GM12872 (cell line): ENCODE data around the gene C3orf20.

ENCODE experiments used
- TF ChIP-seq, protein P1 (sequence below): IDR thresholded peaks from 3 replicates; pipeline ENCODE4 v1.5.1; 2011; ENCODE audit warnings: low read depth, mild to moderate bottlenecking, low read length, moderate library complexity; ENCODE audit not compliant: insufficient read depth

Gene C3orf20

DNA sequence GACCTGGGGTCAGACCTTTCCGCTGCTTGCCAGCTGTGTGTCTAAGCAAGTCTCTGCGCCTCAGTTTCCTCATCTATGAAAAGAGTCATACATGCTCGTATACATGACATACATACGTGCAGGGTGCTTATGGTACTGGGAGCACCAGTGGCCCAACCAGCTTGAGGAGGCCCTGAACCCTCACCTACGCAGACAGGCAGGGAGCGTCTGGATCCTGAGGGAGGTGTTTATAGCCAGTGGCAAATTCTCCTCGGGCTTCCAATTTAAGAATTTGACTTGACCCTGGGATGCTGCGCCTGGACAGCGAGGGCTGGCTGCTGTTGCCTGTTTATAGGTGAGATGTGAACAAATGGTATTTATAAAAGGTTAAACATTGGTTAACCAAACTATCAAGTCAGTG is 126.1 kb downstream of the C3orf20 start:
- TF ChIP-seq, protein P1, sequence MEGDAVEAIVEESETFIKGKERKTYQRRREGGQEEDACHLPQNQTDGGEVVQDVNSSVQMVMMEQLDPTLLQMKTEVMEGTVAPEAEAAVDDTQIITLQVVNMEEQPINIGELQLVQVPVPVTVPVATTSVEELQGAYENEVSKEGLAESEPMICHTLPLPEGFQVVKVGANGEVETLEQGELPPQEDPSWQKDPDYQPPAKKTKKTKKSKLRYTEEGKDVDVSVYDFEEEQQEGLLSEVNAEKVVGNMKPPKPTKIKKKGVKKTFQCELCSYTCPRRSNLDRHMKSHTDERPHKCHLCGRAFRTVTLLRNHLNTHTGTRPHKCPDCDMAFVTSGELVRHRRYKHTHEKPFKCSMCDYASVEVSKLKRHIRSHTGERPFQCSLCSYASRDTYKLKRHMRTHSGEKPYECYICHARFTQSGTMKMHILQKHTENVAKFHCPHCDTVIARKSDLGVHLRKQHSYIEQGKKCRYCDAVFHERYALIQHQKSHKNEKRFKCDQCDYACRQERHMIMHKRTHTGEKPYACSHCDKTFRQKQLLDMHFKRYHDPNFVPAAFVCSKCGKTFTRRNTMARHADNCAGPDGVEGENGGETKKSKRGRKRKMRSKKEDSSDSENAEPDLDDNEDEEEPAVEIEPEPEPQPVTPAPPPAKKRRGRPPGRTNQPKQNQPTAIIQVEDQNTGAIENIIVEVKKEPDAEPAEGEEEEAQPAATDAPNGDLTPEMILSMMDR, result no peak

DNA sequence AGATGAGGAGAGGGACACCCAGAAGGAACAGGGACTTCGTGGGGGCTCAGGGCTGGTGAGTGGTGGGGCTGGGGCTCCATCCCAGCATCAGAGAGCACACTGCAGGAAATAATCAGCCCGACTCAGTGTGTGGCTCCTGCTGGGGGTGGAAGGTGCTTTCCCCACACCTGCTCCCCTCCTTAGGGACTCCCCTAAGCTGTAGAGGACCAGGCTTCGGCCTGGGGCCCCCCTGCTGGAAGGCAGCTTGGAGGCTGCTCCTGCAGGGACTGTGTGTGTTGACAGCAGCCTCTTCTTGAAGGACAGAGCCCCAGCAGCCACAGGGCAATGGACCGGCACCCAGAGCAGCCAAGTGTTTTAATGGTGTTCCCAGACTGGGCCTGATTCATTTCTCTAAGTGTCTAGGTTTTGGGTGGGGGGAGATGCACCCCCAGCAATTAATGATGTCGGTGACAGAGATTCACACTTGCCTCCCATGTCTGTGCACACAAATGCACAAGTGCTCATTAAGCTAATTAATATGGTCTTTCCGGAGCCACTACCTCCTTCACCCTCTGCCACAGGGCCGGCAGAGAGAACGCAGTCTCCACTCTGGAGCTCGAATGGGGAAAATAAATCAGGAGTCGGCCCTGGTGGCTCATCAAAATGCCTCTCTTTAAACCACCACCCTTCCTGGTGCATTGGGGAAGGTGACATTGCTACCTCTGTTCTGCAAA is 126.9 kb downstream of the C3orf20 start:
- TF ChIP-seq, protein P1, result no peak

DNA sequence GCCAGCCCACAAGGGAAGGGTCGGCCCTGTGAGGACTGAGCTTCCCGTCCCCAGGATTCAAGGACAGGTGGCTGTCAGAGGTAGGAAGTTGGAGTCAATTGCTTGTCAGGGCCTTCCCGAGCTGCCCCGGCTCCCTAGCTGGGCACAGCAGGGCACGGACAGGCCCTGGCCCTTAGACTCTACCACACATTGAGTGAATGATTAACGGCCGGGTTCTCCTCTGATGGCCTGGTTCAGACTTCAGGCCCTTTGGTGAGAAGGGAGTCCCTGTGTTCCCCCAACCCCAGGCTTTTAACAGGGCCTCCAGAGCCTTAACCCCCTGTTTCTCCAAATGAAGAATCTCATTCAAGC is 127.4 kb downstream of the C3orf20 start:
- TF ChIP-seq, protein P1, result no peak

DNA sequence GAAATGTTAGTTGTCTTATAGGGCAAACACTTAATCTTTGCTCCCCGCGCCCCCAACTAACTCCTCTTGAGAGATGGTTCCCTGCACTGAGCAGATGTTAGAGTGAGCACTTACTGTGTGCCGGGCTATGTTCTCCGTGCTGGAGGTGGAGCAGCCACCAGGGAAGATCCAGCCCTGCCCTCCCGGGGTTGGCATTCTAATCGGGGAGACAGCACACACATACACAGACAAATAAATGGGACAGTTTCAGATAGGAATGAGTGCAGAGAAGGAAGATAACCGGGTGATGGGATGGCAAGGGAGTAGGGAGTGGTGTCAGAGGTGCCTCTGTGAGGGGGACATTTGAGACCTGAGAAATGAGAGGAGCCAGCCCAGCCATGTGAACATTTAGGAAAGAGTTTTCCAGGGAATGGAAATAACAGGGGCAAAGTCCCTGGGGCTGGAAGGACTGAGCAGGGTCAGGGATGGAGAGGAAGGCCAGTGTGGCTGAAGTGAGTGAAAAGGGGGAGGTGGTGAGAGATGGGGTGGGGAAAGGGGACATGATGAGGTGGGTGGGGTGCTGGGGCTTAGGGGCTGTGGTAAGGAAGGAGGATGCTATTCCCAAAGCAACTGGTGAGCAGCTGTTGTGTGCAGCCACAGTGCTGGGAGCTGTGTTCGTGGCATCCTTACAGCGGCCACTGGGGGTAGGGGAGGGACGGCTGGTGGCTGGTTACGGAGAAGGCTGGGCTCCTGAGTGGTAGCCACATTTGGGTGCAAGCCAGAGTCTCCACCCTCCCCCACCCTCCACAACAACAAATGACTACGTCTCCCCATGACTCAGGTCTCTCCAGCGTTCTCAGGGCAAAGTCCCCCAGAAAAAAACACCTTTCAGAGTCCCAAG is 128.4 kb downstream of the C3orf20 start:
- TF ChIP-seq, protein P1, result no peak

DNA sequence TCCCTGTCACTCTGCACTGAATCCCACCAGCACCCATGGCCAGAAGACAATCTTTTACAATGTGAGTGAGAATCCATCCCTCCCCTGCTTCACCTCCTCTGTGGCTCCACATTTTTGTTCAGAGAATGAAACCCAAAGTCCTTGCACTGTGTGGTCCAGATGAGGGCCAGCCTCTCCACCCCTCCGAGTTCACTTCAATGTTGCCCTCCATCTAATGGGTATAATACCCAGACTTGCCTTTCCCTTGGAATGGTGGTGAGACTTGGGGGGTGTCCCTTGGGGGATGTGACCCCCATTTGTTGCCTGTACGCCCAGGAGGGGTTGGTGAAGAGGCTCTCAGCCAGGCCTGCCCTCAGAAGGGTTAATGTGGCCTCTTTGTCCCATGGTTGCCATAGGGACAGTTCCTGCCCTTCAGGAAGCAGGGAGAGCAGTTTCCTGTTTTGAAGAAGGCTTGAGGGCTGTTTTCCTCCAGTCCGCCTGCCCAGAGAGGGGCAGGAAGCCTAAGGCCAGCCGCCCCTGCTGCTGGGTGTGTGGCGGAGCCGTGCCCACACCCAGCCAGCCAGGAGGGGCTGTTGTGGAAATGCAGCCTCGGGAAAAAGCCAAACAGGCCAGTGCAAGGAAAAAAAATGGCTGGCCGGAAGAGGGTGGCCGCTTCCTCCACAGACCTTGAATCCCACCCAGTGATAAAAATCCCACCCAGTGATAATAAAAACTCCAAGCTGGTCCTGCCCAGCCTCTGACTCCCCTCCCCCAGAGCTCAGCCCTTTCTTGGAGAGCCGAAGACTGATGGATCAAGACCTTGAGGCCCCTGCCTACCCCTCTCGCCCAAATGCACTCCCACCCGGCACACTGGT is 129.3 kb downstream of the C3orf20 start:
- TF ChIP-seq, protein P1, result no peak

DNA sequence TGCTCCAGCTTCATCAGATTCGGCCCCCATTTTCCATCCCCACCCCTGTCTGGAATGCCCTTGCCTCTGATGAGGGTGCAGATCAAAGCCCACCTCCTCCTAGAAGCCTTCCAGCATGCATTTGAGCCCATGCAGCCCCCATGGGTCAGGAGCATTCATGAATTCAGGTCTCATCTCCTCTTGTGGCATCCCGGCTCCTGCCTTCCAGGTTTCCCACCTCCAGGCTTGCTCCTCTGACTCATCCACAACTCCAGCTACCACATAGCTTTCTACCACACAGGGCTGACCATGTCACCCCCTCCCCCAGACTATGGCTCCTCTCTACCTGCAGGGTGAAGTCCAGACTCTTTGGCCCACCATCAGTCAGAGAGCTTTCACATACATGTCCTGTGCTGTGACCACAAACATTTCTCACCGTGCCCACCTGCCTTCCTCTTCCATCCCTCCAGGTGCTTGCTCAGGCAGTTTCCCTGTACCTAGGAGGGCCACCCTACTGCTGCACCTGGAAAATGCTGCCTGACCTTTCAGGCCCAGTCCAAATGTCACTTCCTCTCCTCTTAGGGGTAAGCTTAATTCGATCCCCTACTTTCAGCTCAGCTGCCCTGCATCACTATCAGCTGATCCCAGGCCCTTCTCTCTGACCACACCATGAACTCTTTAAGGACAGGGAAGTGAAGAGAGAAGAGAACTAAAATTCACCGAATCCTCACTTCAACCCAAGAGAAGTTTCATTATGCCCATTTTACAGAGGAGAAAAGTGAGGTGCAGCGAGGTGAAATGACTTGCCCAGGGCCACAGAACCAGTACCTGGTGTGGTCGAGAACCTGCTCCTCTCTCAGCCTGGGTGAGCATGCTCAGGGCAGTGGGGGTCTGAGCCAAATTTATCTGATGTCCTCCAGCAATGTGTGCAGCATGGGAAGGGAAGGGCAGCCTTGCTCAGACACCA is 130.2 kb downstream of the C3orf20 start:
- TF ChIP-seq, protein P1, result no peak
